ENCODE results near the gene TET1.

- TF ChIP-seq TAF1 (IDR thresholded peaks at IDR 0.05; ENCODE audit: low read depth, low read length) (no peak), POLR2AphosphoS5 (IDR thresholded peaks at IDR 0.05; ENCODE audit: low read depth, low read length) (no peak)
Measured at GRCh38 chr10:68576118-68576517, 16.0 kb downstream of the TET1 start.

Measured in GM12891 (cell line).